NCI-H748 treated with DMSO at 0.1 percent for 48 hours (cell line): ENCODE results near the gene SEL1L3.
"Not testable (repeated sequence)": the region's sequence is repeated elsewhere in the genome, so short reads cannot be mapped to it uniquely, and the experiment has no call there.

ENCODE experiments used
- DNase-seq: peaks from one replicate; lab custom pipeline; 2025; lab: John Stamatoyannopoulos, UW

Gene SEL1L3

GRCh38 chr4:25862411-25863346, at the start of gene SEL1L3:
SEL1L3 (minus strand) TSS chr4:25862988; CDS start chr4:25862836, 152 bp downstream.
- DNase-seq = no peak

GRCh38 chr4:25911356-25911755, 48.6 kb upstream of the SEL1L3 start:
- DNase-seq = no peak

GRCh38 chr4:25908491-25908901, 45.7 kb upstream of the SEL1L3 start:
- no peak for DNase-seq

GRCh38 chr4:25906113-25906512, 43.3 kb upstream of the SEL1L3 start:
- not testable (repeated sequence) for DNase-seq

GRCh38 chr4:25905371-25905770, 42.6 kb upstream of the SEL1L3 start:
- no peak for DNase-seq

- DNase-seq = no peak
These were observed 41.9 kb upstream of the SEL1L3 start for GRCh38 chr4:25904748-25905082.

GRCh38 chr4:25903900-25904747, 41.3 kb upstream of the SEL1L3 start:
- no peak for DNase-seq

- no peak for DNase-seq
These were observed 38.2 kb upstream of the SEL1L3 start for GRCh38 chr4:25901030-25901430.

- no peak for DNase-seq
These were observed 37.5 kb upstream of the SEL1L3 start for GRCh38 chr4:25900310-25900709.

- DNase-seq = no peak
These were observed 34.2 kb upstream of the SEL1L3 start for GRCh38 chr4:25896776-25897539.

- no peak for DNase-seq
These were observed 30.0 kb upstream of the SEL1L3 start for GRCh38 chr4:25892796-25893195.

GRCh38 chr4:25890571-25891485, 28.0 kb upstream of the SEL1L3 start:
- no peak for DNase-seq

GRCh38 chr4:25889589-25890503, 27.1 kb upstream of the SEL1L3 start:
- no peak for DNase-seq

- DNase-seq = no peak
These were observed 26.0 kb upstream of the SEL1L3 start for GRCh38 chr4:25888781-25889180.

GRCh38 chr4:25884031-25884782, 21.4 kb upstream of the SEL1L3 start:
- no peak for DNase-seq

- no peak for DNase-seq
These were observed 20.8 kb upstream of the SEL1L3 start for GRCh38 chr4:25883565-25883964.

- DNase-seq = no peak
These were observed 19.4 kb upstream of the SEL1L3 start for GRCh38 chr4:25882226-25882625.

- DNase-seq = no peak
These were observed 18.4 kb upstream of the SEL1L3 start for GRCh38 chr4:25881193-25881592.

- DNase-seq = no peak
These were observed 17.3 kb upstream of the SEL1L3 start for GRCh38 chr4:25879991-25880651.
